Measurements from ENCODE around the gene ASB18. TPM values are rescaled to one million over a fixed set of nuclear protein-coding genes. Genes with fewer than 3 reads are reported as not detected.

ASB18 gene
- total and polyA plus RNA-seq, 2 of the 8 experiments (the other 6 are each of a cell fraction or from before 2014, with no cell fraction given) = not detected

DNA sequence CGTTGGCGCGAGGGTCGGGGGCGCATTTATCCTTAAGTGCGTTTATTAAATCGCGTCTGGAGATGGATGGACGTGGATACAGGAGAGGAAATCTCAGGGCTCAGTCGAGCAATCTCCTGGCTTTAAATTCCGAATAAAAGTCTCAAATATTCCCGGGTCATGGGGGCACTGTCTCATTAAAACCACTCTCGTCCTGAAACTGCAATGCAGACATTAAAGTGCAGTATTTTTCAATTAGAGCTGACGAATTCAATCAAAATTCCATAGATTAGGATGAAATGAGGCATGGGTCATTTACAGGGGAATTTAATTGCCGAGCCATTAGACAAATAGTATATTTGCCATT, 85.3 kb downstream of the ASB18 start:
- peak; percentile 71 for TF ChIP-seq EZH2 (IDR thresholded peaks at IDR 0.05; ENCODE audit: low read depth, low read length, severe bottlenecking)
- no peak for TF ChIP-seq SP1 (IDR thresholded peaks at IDR 0.05; ENCODE audit: low read depth, low read length)
- H3K18ac ChIP-seq (ENCODE audit: extremely low read depth, low read length) = no peak overlapping the region
- WGBS, 2 experiments (ENCODE audit: extremely low coverage in 1 of 2, insufficient coverage in 1 of 2, insufficient read length in 1 of 2, insufficient replicate concordance in 2 of 2, low coverage in 1 of 2, low lambda C conversion rate in 2 of 2, missing lambda C conversion rate in 1 of 2) = 9% methylated on average over 15 of the region's 15 CpGs; no CpG with 5 or more reads in 1 of the 2 experiments
- H3K9ac ChIP-seq (replicated peaks in 1 of 4; ENCODE audit: extremely low read depth in 1 of 4, low read depth in 3 of 4, low read length in 3 of 4) = no peak overlapping the region
- H2AFZ ChIP-seq (ENCODE audit: low read length) = no peak overlapping the region
- H4K5ac ChIP-seq (ENCODE audit: insufficient read length, low read depth, low read length) = no peak overlapping the region
- H3K79me2 ChIP-seq (ENCODE audit: control insufficient read depth in 1 of 2, insufficient read depth in 2 of 2, low read length in 2 of 2) = no peaks in the 10 kb centered on the region
- H2BK120ac ChIP-seq (replicated peaks; ENCODE audit: low read depth, low read length) = no peak overlapping the region
- no peak overlapping the region for H2BK12ac ChIP-seq (ENCODE audit: low read depth, low read length)
- H2BK5ac ChIP-seq (ENCODE audit: low read depth, low read length) = no peak overlapping the region
- H2BK15ac ChIP-seq (ENCODE audit: low read length) = no peak overlapping the region
- H4K91ac ChIP-seq (replicated peaks; ENCODE audit: insufficient read length, low read length) = no peak overlapping the region
- H3K14ac ChIP-seq (ENCODE audit: insufficient read length) = no peak overlapping the region
- H4K8ac ChIP-seq (ENCODE audit: extremely low read depth, insufficient read depth, low read length) = no peak overlapping the region
- H3K36me3 ChIP-seq (ENCODE audit: control insufficient read depth in 2 of 4, insufficient read depth in 4 of 4, low read length in 3 of 4) = no peaks in the 10 kb centered on the region
- ChIA-PET POLR2A (ENCODE audit: partially characterized antibody) (interaction anchor here (0.6 to 1.8 kb wide), 2 partner anchors 10 to 534 kb away, joined by 3 to 7 read pairs; partner anchors contain the start of gene GBX2), CTCF (ENCODE audit: partially characterized antibody) (interaction anchor here (0.7 to 9.4 kb wide), 22 partner anchors 8 to 489 kb away, joined by 3 to 87 read pairs (median 8); partner anchors contain the start of gene GBX2)
- peaks cover 34 to 60% (median 52%) of the 10 kb centered on the region in 4 experiments for H3K27me3 ChIP-seq (replicated peaks in 1 of 4; ENCODE audit: control insufficient read depth in 3 of 4, extremely low read depth in 1 of 4, insufficient read depth in 3 of 4, low read length in 3 of 4)
- peak overlapping the region; percentile 17 to 59 (median 30); a peak in 6 of 8 replicates for H3K4me3 ChIP-seq (ENCODE audit: extremely low read depth in 1 of 4, insufficient read depth in 2 of 4, low read depth in 3 of 4, low read length in 4 of 4)
- H3K4me2 ChIP-seq (ENCODE audit: insufficient read depth in 1 of 2, low read depth in 2 of 2, low read length in 2 of 2) = peak overlapping the region; percentile 64 to 81
- H3K4me1 ChIP-seq (replicated peaks in 1 of 4; ENCODE audit: control insufficient read depth in 3 of 4, insufficient read depth in 4 of 4, low read length in 3 of 4) = peaks cover 10 to 22% (median 10%) of the 10 kb centered on the region in 4 experiments
- H4K20me1 ChIP-seq (replicated peaks in 1 of 2; ENCODE audit: control insufficient read depth in 1 of 2, insufficient read depth in 2 of 2, low read length in 2 of 2) = peaks cover 0 to 10% of the 10 kb centered on the region in 2 experiments
- no peak overlapping the region for H3K56ac ChIP-seq (replicated peaks; ENCODE audit: insufficient read length, low read depth, low read length)
- no peak overlapping the region for H3K23ac ChIP-seq (ENCODE audit: insufficient read length)
- DNase-seq (ENCODE audit: low read depth in 1 of 2, low spot score in 2 of 2) (no peak), FAIRE-seq (no peak)
- no peaks in the 10 kb centered on the region for H3K79me1 ChIP-seq (ENCODE audit: low read depth, low read length)
- peaks cover 8% of the 10 kb centered on the region; the same call in 1 of the 2 replicates for H3K23me2 ChIP-seq (ENCODE audit: low read depth, low read length)
- H2AK5ac ChIP-seq (ENCODE audit: low read depth, low read length) = no peak overlapping the region
- no peaks in the 10 kb centered on the region for H3K9me3 ChIP-seq (ENCODE audit: insufficient read depth in 2 of 2, low read depth in 1 of 2, low read length in 1 of 2)
- no peak overlapping the region for H3K27ac ChIP-seq (ENCODE audit: low read depth, low read length)
- H2BK20ac ChIP-seq (ENCODE audit: low read length) = no peak overlapping the region
- H3K4ac ChIP-seq (replicated peaks; ENCODE audit: insufficient read length, low read depth, low read length) = no peak overlapping the region

Measured in H1 (cell line).